ENCODE results near the gene MACROD2.
A peak's percentile ranks its signal among the peaks of the same experiment; 100 is the strongest.
"Not testable (repeated sequence)": the region's sequence is repeated elsewhere in the genome, so short reads cannot be mapped to it uniquely, and the experiment has no call there.

Gene MACROD2

DNA sequence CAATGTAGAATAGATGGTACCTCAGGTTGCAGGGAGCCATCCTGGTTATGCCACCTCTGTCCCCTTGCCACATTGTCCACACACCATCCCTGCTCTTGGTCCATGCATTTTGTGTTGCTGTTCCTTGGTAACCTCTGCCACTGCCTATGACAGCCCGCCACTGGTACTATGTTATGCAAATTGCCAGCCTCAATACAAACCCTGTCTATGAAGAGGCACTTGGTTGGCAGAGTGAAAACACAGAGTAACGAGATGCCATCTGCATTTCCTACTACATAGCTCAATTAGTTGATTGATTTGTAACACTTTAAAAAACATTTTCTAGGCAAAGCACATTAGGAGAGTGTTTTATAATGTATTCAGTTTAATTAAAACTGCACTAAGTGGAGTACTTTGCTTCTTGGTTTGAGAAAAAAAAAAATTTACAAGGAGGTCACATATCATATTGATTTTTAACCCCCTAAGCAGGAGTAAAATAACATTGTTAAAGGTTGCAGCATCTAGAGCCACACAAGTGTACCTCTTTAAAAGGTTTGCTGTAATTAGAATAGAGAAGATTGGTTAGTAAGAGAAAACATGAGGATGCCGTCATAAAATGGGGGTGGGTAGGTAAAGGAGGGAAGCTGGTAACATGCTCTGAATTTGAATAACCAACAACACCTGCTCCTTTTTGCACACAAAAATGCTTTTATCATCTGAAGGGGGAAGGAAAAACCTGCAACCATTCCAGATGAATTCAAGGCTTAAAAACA, 1760.9 kb downstream of the MACROD2 start:
- no peak for DNase-seq (ENCODE audit: low spot score)

DNA sequence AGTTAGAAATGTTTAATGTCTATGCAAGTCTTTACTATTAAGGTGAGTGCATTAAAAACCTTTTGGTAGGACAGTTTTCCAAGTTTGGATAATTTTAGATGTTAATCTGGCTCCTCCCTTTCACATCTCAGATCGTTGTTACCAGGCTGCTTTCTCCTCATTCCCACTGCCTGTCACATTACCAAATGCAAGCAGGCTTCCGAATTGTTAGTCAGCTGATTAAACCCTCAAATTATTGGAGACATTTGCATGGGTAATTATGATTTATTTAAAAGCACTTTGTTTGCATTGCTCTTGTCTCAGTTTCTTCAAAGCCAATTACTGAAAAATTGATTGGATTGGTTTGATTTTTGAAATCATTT, 1761.4 kb downstream of the MACROD2 start:
- DNase-seq (ENCODE audit: low spot score) = no peak

DNA sequence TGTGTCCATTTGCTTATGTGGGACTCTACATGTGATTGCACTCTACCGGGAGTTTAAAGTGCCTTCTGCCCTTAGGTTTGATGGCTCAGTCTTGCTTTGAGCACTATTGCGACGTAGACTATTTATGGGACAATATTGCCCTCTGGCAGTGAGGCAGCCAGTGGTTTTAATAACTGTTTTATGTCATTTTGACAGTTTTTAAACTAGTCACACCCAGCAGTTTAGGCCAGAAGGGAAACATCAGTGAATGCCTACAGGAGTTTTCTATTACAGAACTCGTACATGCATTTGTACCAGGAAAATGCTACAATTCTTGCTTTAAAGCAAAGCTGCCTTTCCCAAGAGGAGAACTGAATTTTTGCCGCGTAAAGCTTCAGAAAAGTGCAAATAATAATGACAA, 1764.3 kb downstream of the MACROD2 start:
- no peak for DNase-seq (ENCODE audit: low spot score)

DNA sequence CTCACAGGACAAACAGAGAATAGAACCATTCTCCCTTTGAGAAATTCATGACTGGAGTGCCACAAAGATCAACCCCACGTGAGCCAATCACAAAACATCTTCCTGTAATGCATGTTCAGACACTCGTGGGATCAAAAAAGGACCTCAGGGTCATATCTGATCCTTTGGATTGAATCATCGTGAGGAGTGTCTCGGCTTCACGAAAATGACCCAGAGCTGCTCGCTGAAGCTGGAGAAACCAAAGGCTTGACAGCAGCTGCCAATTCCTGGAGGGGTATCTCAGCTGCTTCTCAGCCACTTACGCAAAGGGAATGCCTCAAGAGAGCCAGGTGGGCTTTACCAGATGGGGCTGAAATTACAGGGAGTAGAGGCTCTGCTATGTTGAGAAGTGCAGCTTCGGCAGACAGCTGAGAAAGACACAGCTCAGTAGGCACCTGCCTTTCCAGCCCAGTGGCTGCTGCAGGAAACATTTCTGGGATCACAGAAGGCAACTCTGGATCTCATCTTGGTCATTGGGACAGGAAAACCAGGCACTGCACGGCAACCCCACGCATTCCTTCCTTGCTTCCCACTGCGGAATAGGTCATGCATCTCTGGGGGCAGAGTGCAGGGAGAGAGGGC, 1764.8 kb downstream of the MACROD2 start:
- DNase-seq (ENCODE audit: low spot score) = no peak

DNA sequence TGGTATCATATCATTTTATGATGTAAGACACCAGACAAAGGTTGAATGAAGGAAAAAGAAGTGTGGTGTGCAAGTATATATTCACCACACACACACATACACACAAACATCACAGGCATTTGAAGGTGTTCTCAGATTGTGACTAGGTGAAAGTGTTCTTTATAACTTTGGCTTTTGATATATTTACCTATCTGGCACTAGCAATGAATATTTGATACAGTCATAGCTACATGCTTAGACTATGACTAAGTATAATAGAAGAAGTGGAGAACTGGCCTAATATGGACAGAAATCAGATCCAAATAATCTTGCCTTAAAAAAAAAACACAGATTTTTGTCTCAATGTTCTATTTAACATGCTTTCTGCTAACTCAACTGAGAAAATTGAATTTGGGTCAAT, 1768.0 kb downstream of the MACROD2 start:
- DNase-seq (ENCODE audit: low spot score) = no peak

DNA sequence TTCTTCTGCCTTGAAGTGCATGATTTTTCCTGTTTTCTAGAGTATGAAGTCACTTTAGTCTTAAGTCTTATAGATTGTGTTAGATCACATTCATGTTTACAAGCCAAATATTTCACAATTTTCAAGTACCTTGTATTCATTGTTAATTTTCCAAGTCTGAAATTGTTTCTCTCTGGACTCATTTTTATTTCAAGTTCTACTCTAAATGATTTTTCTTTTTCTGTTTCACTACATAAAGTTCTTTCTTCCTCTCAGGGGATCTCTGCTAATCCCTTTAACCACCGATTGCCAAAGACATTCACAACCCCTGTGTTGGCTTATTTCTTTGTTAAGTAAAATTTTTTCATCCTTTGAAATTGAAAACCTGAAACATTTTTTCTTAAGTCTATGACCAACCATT, 1772.3 kb downstream of the MACROD2 start:
- DNase-seq (ENCODE audit: low spot score) = no peak

DNA sequence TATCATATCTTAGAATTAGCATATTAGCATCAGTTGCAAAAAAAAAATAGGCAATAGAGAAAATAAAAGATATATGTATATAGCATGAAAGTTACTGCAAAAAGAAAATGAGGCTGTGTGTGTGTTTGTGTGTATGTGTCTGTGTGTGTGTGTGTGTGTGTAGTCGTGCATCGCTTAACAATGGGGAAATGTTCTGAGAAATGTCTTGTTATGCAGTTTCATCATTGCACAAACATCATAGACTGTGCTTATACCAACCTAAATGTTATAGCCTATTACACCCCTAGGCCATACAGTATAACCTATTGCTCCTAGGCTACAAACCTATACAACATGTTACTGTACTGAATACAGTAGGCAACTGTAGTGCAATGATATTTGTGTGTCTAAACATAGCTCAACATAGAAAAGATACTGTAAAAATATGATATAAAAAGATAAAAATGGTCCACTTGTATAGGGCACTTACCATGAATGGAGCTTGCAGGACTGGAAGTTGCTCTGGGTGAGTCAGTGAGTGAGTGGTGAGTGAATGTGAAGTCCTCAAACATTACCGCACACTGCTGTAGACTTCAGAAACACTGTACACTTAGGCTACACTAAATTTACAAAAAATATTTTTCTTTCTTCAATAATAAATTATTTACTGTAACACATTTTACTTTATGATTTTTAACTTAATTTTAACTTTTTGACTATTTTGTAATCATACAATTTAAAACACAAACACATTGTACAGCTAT, 1772.9 kb downstream of the MACROD2 start:
- DNase-seq (ENCODE audit: low spot score) = no peak

DNA sequence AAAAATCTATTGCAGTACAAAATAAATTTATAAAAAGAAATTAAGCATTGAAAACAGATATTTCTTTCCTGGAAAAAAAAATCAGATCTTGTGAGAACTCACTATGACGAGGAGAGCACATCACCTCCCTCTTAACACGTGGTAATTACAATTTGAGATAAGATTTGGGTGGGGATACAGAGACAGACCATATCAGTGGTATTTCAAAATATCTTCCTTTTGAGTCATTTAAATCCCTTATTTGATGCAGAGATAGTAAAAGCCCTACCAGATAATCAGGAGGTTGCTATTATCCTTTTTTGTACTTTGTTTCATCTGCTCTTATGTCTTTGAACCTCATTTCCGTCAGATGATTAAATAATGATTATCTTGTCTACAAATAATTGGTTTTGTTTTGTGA, 1777.5 kb downstream of the MACROD2 start:
- DNase-seq (ENCODE audit: low spot score) = no peak

DNA sequence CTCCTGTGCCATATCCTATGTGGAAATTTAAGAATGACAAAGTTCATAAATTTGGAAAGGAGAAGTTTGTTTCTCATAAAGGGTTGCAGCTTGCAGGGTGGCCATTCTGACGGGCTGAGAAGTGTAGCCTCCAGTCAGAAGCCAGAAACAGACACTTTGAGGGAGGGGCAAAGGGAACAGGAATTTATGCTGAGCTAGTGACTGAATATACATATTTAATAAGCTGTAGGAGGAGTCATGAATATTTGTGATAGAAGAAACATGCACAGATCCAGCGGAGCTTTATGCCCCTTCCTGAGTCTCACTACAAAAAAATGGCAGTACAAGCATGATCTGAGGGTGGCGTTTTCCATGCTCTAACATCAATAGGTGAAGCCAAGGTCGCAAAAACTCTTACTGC, 1779.6 kb downstream of the MACROD2 start:
- no peak for DNase-seq (ENCODE audit: low spot score)

DNA sequence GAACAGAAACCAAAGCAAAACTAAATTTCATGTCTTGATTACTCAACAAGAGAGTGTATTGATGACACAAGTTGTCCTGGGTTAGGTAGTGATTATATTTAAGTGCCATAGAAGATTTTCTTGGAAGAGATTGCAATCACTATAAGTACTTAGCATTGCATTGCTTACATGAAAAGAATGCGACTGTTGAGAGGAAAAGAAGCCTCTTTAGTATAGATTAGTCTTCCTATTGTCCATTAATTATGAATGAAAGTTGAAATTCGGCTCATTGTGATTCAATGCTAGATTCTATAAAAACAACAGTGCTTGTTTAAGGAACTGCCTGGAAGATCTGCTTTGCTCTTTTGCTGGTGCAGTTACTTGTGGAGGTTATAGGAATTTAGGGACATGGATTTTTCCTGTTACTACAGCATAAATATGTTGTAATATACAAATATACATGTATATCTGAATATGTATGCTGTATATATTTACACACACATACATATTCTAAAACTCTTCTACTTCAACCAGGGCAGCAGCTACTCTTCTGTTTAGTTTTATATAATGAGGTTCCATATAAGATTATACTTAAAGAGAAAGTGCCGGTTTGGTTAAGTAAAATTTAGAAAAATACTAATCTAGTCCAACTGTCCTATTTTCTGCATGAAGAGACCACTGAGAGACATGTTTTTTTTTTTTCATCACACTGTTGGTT, 1781.6 kb downstream of the MACROD2 start:
- no peak for DNase-seq (ENCODE audit: low spot score)

DNA sequence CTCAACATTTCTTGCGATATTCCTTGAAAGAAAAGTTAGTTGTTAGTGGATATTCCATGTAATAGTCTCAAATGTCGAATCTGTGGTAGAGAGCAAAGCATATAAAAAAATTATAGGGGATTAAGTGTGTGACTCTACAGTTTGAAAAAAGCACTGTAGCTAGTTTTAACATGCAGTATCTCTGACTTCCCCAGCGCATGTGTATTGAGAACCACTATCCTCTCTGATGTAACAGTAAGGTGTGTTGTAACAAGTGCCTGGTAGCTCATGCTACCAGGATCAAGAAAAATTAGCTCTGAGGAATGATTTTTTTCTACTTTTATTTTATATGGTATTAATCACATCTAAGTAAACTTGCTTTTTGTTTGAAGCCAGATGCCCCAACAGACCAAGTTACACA, 1788.7 kb downstream of the MACROD2 start:
- no peak for DNase-seq (ENCODE audit: low spot score)

DNA sequence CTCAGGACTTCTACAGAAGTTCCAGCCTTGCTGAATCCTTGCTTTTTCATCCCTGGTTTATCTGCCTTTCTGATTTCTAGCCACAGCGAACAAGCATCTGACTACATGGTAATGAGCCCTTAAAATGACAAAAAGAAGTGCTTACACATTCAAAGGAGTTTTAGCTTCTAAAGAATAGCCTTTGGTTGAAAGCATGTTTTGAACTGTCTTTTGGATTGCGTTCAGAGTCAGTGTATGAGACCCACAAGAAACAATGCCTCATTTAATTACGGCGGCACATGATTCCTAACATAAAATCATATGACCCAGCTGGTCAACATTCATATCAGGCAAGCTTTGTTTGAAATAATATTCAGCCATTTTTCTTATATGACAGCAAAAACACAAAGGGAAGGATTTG, 1793.8 kb downstream of the MACROD2 start:
- DNase-seq (ENCODE audit: low spot score) = no peak

DNA sequence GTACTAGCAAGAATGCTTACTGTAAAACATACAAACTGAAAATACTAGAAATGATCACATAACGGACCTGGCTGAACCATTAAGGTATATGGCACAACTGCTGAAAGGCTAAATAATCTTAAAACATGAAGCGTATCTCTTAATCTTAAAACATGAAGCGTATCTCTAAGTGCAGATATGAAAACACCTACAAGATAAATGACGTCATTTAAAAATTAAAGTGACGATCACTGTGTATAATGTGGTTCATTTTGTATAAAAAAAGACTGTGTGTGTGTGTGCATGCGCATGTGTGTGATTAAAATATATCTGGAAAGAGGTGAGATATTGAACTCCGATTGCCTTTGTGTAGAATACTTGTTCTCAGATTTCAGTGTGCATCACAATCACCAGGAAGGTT, 1797.5 kb downstream of the MACROD2 start:
- no peak for DNase-seq (ENCODE audit: low spot score)

DNA sequence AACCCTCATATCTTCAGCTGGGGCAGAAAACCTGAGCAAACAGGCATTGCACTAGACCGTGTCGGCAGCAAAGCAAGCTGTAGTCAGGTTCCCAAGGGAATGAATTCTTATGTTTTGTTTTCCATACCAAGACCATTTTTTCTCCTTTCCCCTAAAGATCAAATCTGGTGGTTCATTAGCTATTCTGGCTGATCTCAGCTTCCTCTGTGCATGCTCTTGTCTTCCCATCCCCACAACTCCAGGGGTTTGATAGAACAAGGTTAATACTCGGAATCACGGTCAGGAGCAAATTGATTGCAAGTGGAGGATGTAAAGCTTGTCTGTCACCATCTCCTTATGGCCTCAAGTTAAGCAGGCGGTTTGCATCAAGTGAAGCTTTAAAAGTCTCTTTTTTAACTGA, 1799.1 kb downstream of the MACROD2 start:
- no peak for DNase-seq (ENCODE audit: low spot score)

DNA sequence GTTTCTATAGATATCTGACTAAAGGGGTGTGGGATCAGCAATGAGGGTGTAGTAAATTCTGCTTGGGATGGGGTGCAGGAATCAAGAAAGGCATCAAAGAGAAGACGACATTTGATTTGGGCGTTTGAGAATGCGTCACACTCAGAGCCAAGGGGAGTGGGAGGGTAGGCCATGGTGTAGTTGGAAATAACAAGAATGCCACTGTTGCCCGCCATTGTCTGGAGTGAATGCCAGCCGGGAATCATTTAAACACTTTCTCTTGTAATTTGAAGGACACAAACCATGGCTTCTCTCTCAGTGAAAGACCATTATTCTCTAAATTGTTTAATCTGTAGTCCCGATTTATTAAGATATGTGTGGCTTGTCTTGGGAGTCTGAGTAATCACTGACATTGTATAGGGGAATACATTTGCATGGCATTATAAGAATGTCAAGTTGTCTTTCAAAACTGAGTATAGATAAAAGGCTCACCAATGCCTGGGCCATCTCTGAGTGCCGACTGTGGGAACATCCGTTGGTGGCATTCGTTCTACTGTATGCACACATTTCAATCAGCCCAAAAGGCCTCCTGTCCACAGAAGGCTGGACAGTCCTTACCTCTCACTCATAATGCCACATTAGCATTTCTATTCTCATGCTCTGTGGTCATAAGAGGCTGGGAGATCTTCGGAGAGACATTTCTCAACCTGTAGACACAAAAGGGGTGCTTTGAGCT, 1800.1 kb downstream of the MACROD2 start:
- no peak for DNase-seq (ENCODE audit: low spot score)

DNA sequence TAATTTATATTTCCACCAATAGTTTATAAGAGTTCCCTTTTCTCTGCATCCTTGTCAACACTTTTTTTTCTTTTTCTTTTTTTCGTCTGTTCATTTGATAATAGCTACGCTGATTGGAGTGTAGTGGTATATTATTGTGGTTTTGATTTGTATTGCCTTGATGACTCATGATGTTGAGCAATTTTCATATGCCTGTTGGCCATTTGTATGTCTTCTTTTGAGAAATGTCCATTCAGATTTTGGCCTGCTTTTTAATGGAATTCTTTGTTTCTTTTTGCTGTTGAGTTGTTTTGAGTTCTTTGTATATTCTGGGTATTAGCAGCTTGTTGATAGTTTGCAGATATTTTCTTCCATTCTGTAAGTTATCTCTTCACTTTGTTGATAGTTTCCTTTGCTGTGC, 1804.6 kb downstream of the MACROD2 start:
- DNase-seq (ENCODE audit: low spot score) = no peak

DNA sequence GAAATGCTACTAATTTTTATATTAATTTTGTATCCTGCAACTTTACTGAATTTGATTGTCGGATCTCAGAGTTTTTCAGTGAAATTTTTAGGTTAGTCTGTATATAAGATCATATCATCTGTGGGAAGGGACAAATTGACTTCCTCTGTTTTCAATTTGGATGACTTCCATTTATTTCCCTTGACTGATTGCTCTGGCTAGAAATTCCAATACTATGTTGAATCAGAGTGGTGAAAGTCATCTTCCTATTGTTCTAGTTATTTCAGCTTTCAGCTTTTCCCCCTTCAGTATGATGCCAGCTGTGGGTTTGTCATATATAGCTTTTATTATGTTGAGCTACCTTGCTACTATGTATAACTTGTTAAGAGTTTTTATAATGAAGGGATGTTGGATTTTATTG, 1806.7 kb downstream of the MACROD2 start:
- DNase-seq (ENCODE audit: low spot score) = no peak

DNA sequence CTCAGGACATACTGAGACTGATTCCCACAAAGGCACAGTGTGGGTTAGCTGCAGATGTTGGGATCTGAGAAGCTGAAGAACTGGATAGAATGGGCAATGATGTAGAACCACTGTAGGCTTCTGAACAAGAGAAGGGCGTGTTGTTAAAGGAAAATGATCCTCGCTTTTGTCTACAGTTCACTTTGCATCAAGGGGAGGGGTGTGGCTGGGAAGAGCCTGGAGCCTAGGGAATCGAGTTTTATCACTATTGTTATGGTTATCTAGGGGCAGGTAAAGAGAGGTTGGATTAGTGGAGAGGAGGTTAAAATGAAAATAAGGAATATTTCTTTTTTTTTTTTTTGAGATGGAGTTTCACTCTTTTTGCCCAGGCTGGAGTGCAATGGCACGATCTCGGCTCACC, 1809.8 kb downstream of the MACROD2 start:
- no peak for DNase-seq (ENCODE audit: low spot score)

DNA sequence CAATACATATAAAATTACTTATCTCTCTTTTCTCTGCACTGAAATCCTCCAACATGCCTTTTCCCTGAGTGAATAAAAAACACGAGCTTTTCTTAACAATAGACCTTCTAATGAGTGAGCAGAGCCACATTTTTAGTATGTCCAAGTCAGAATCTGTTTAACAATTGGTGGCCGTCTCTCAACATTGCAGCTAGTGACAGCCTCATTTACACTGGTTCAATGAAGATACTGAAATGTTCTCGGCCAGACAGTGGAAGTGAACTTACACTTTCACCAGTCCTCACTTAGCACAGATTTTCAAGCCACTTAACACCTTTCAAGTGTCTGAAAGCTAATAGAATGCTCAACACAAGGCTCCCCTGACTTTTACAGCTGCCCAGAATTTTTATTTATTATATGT, 1810.8 kb downstream of the MACROD2 start:
- no peak for DNase-seq (ENCODE audit: low spot score)

DNA sequence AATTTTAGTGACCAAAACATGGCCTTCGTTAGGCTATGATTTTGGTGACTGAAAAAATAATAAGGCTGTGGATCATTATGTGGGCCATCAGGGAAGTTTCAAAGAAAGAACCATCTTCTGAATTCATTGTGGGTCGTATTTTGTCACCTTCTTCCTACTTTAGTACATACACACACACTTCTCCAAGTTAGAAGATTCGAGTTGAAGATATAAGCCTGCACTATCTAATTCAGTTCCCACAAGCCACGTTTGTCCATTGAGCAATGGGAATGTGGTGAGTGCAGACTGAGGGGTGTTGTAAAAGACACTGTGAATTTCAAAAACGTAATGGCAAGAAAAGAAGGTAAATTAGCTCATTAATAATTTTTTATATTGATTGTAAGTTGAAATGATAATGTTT, 1812.0 kb downstream of the MACROD2 start:
- DNase-seq (ENCODE audit: low spot score) = no peak

DNA sequence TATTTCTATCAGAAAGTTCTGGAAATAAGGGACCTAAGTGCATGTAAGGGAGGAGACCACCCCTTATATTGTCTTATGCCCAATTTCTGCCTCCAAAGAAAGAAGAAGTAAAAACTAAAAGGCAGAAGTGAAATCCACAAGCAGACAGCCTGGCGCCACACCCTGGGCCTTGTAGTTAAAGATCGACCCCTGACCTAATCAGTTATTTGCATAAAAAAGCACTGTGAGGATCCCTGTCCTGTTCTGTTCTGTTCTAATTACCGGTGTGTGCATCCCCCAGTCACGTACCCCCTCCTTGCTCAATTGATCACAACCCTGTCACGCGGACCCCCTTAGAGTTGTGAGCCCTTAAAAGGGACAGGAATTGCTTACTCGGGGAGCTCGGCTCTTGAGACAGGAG, 1812.5 kb downstream of the MACROD2 start:
- not testable (repeated sequence) for DNase-seq (ENCODE audit: low spot score)

DNA sequence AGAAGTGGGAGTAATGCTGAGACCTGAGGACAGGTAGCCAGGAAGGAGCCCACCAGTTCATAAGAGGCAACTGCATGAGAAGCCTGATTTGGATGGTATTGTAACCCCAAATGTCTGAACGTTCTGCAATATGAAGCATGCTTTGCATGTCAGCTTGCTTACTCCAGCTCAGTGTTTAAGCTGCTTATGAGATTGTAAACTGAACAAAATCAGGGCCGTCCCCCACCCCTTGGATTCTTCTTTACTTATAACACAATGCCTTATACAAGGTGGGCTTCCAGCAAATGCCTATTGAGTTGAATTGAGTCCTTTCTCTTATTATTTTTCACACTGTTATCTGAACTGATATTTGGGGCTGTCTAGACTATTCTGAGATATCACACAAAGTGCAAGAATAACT, 1816.6 kb downstream of the MACROD2 start:
- DNase-seq (ENCODE audit: low spot score) = peak; percentile 50

Data from D341Med (cell line).